GM18868 (cell line): Measurements from ENCODE around the gene NHERF1.
A peak's percentile ranks its signal among the peaks of the same experiment; 100 is the strongest.

ENCODE experiments used
- ATAC-seq: cut with Tn5 transposase; IDR thresholded peaks from one replicate; pipeline ENCODE4 v1.9.1; 2021; ENCODE audit warnings: mild to moderate bottlenecking, moderate library complexity; ENCODE audit not compliant: unreplicated experiment

The NHERF1 gene

GRCh38 chr17:74748529-74749278, at the start of gene NHERF1:
Gene NHERF1, plus strand, starts transcription at chr17:74748628. Its CDS starts 219 bp downstream, at chr17:74748847.
- ATAC-seq, result peak; percentile 80

GRCh38 chr17:74699236-74699635, 49.2 kb upstream of the NHERF1 start:
- ATAC-seq, result no peak

DNA sequence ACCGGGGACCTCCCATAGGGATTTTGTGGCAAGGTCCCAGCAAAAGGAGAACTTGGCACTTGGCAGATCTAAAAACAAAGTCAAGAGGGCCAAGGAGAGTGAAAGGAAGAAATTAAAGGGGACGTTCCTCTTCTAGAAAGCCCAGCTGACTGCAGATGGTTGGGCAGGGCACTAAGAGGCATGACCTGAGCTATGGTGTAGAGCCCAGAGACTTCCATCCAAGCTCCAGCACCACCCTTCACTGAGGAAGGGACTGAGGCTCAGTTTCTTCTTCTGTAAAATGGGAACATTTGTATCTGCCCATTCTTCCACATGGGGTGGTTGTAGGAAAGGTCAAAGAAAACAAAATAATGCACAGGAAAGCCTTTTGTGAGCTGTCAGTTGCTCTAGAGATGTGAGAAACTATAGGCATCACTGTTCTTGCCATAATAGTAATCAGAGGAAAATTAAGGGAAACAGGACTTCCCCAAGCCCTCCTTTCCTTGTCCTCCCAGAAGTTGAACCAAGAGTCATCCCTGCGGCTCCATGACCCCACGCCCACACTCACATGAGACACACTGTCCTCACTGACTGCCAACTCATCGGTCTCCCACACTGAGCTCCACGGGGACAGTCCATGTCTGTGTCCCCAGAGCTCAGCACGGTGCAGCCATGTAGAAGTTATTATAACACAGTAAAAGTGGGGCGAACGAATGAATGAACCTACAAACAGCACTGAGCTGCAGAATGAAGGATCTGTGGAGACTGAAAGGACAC, 46.1 kb upstream of the NHERF1 start:
- no peak for ATAC-seq

DNA sequence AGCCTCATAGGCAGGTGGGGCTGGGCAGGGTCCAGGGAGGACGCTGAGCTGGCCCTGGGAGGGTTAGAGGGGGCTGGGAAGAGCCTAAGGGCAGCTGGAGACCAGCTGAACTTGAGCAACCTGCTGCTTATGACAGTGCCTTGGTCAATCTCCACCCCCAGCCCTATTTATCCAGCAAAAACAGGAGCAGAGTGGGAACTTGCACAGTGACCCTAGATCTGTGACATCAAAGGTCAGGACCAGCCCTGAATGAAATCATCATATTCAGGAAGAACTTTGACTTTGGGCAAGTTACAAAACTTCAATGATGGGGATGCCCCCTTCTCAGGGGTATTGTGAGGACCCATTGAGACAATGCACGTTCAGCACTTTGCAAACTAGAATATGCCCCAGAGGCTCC, 45.1 kb upstream of the NHERF1 start:
- no peak for ATAC-seq

- no peak for ATAC-seq
Measured at GRCh38 chr17:74704544-74704943, 43.9 kb upstream of the NHERF1 start.

DNA sequence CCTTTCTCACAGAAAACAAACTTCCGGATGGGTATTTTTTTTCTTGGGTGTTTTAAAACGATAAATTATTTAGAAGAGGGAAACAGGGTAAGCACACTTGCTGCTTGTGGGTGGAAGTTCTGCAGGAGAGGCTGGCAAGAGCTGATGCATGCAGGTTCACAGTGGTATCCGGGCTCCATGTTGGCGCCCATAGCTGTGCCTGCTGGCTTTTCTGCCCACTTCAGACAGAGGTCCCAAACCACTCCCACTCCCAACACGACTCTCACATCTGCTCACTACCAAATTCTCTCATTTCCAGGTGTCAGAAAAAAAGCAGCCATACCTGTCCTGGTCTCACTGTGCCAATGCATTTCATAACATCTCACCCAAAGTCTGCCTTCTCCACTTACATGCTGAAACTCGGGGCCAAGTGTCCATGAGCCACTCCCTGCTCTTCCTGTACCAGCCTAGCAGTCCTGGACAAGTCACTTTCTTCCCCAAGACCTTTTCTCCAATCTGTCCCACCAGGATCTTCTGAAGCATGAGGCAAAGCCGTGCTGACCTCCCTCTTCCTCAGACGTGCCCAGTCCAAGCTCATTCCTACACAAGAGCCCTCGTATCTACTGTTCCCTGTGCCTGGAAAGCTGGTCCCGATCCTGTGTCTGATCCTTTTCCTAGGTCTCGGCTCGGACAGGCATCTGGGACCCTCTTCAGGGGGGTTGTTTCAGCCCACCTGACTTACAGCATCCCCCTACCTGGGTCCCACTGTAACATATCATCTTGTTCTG, 37.2 kb upstream of the NHERF1 start:
- ATAC-seq, result no peak

GRCh38 chr17:74712301-74712700, 36.1 kb upstream of the NHERF1 start:
- ATAC-seq, result no peak

- no peak for ATAC-seq
Measured at GRCh38 chr17:74712756-74713155, 35.7 kb upstream of the NHERF1 start, which contains the start of gene CD300LF. Gene CD300LF, minus strand, starts transcription at chr17:74712923. Its CDS starts 57 bp downstream, at chr17:74712866.

DNA sequence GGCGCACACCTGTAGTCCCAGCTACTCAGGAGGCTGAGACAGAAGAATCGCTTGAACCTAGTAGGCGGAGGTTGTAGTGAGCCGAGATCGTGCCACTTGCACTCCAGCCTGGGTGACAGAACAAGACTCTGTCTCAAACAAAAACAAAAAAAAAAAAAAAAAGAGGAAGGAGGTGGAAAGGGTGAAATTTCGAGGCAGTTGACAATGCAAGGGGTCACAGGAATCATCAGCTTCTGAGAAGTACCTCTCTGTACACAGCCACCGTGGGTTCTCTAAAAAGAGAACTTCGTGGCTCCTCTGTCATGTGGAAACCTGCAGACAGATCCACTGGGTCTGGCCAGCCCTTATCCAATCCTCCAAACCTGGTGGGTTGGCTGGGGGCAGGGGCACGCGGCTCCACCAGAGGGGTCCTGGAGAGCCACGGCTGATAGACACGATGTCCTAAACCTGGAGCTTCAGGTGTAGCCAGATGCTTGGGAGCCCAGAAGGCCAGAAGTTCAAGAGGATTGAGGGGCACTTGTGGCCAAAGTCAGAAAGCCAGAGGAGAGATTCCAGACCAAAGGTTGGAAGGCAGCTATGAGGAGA, 35.2 kb upstream of the NHERF1 start:
- no peak for ATAC-seq

- ATAC-seq, result no peak
Measured at GRCh38 chr17:74715144-74715543, 33.3 kb upstream of the NHERF1 start.

- no peak for ATAC-seq
Measured at GRCh38 chr17:74720506-74720905, 27.9 kb upstream of the NHERF1 start.

DNA sequence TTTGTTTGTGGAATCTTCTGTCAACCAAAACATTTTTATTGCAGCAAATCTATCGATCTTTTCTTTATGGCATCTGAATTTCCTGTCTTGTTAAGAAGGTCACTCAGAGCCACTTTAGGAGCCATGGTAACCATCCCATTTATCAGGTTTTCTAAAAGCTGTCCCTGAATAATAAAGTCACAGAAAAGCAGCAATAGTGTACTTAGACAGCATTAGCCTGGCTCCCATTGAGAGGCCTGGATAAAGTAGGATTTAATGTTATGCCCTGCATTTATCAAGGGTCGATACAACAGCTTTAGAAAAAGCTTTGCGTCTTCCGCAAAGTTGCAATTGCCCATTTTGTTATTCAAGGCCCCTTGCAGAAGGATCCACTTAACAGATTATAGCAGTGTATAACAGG, 25.6 kb upstream of the NHERF1 start:
- ATAC-seq, result no peak

DNA sequence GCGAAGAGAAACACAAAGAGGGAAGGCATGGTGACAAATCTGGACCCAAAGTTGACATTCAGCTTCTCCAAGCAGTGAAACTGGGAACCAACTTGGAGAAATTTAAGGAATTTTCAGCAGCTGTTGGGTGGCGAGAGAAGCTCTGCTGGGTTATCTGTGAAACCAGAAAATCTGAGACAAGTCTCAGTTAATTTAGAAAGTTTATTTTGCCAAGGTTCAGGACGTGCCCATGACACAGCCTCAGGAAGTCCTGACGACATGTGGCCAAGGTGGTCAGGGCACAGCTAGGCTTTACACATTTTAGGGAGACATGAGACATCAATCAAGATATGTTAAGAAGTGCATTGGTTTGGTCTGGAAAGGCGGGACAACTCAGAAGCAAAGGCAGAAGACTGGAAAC, 24.5 kb upstream of the NHERF1 start:
- ATAC-seq, result no peak

GRCh38 chr17:74725111-74725510, 23.3 kb upstream of the NHERF1 start:
- ATAC-seq, result no peak

- no peak for ATAC-seq
Measured at GRCh38 chr17:74728033-74728701, 20.3 kb upstream of the NHERF1 start.

DNA sequence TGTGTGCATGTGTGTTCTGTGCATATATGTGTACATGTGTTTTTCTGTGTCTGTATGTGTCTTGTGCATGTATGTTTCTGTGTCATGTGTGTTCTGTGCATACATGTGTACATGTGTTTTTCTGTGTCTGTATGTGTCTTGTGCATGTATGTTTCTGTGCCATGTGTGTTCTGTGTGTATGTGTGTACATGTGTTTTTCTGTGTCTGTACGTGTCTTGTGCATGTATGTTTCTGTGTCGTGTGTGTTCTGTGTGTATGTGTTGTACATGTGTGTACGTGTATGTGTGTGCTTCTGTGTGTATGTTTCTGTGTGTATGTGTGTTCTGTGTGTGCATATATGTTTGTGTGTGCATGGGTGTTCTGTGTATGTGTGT, 19.7 kb upstream of the NHERF1 start:
- no peak for ATAC-seq

- ATAC-seq, result no peak
Measured at GRCh38 chr17:74729368-74729767, 19.1 kb upstream of the NHERF1 start.

GRCh38 chr17:74729866-74730265, 18.6 kb upstream of the NHERF1 start:
- ATAC-seq, result no peak

DNA sequence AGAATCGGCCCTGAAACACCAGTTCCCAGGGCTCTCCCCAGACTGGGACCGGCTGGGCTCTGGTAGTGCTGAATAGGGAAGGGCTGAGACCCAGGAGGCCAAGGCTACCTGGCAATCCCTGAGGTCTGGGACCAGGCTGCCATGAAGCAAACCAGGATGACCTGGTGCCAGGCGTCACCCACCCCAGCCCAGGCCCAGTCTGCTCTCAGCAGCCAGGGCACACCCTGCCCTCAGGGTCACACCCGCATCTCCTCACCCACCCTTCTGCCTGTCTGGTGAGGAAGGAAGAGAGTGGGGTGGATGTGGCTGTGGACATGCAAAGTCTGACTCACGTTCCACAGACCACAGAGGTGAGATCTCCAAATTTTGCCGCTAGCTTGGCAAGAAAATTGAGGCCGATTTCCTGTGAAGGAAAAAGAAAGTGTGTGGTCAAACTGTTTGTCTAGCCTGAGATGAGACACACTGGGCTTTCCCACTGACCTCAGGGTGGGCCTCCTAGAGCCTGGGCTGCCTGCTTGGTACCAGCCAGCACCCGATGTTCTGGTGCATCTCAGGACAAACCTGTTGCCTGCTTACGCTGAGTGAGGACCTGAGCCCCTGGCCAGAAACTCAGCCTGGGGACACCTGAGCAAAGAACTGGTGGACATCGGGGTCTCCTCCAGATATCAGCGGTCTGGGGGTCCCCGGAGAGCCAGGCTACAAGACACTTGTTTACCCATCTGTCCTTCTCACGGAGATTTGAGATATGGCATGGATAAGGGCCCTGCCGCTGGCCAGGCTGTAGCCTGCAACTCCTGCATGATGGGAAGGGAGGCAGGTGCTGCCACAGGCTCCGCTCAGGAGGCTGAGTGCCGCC, 17.7 kb upstream of the NHERF1 start:
- ATAC-seq, result no peak

DNA sequence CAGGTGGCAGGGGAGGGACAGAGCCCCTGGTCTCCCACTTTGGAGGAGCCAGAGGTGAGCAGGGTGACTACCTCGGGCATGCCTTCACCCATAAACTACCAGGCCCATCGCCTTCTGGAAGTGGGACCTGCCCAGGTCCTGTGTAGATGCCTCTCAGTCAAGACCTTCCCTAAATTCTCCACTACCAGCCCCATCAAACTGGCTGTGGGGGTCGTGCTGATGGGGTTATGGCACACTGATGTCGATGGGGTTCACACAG, 17.2 kb upstream of the NHERF1 start:
- no peak for ATAC-seq
